Stimulated activated naive B cell treated with anti-CD40 and anti-IgM and Interleukin-4, amounts not matched to agents 10 μg/mL and 1 μg/mL and 100 μg/mL, for 72 hours (primary cell): ENCODE measurements around the gene HRH1.
"Not testable (repeated sequence)": the region's sequence is repeated elsewhere in the genome, so short reads cannot be mapped to it uniquely, and the experiment has no call there.

Experiments
- ATAC-seq, 2 donors: fragments of 150-1000 bp; cut with Tn5 transposase; replicated peaks; 2 replicates each; pipeline ENCODE4 v1.10.0; 2021; ENCODE audit warnings: moderate library complexity in 1 of 2
- DNase-seq: peaks from one replicate; pipeline ENCODE4 v3.0.0; 2021
- H3K27ac Mint-ChIP-seq: one replicate; pipeline ENCODE4 v1.8.0; 2022; ENCODE audit warnings: mild to moderate bottlenecking, mixed read lengths
- H3K27me3 Mint-ChIP-seq, 2 donors: one replicate each; pipeline ENCODE4 v1.8.0; 2022; ENCODE audit warnings: mixed read lengths in 2 of 2
- H3K36me3 Mint-ChIP-seq, 2 donors: one replicate each; pipeline ENCODE4 v1.8.0; 2022; ENCODE audit warnings: mixed read lengths in 2 of 2, mild to moderate bottlenecking in 1 of 2
- H3K4me1 Mint-ChIP-seq, 2 donors: one replicate each; pipeline ENCODE4 v1.8.0; 2022; ENCODE audit warnings: mixed read lengths in 2 of 2, mild to moderate bottlenecking in 1 of 2
- H3K4me3 Mint-ChIP-seq, 2 donors: one replicate each; pipeline ENCODE4 v1.8.0; 2022; ENCODE audit warnings: mild to moderate bottlenecking in 2 of 2, mixed read lengths in 2 of 2, moderate library complexity in 1 of 2
- H3K9me3 Mint-ChIP-seq, 2 donors: one replicate each; pipeline ENCODE4 v1.8.0; 2022; ENCODE audit warnings: mixed read lengths in 2 of 2, mild to moderate bottlenecking in 1 of 2

Gene HRH1

GRCh38 chr3:11154036-11154952 is at the start of gene HRH1:
HRH1 (plus strand) TSS chr3:11154493; CDS start chr3:11259038, 104,545 bp downstream.
- no peaks in the 10 kb centered on the region for H3K36me3 Mint-ChIP-seq
- ATAC-seq (peak; percentile 62 to 65), DNase-seq (no peak)
- peaks cover 35 to 39% of the 10 kb centered on the region in 2 donors for H3K27me3 Mint-ChIP-seq
- no peak within 1 kb of the TSS for H3K27ac Mint-ChIP-seq
- H3K9me3 Mint-ChIP-seq: no peaks in the 10 kb centered on the region
- peak within 1 kb of the TSS; percentile 78 to 83 for H3K4me3 Mint-ChIP-seq
- peaks cover 12 to 25% of the 10 kb centered on the region in 2 donors for H3K4me1 Mint-ChIP-seq

- not testable (repeated sequence) for ATAC-seq, H3K9me3 Mint-ChIP-seq, H3K36me3 Mint-ChIP-seq
These were observed 41.0 kb upstream of the HRH1 start for GRCh38 chr3:11113316-11113715.

GRCh38 chr3:11115548-11115947 is 38.7 kb upstream of the HRH1 start:
- H3K9me3 Mint-ChIP-seq: peaks cover 3 to 6% of the 10 kb centered on the region in 2 donors
- no peaks in the 10 kb centered on the region for H3K36me3 Mint-ChIP-seq
- no peak overlapping the region for H3K27ac Mint-ChIP-seq
- ATAC-seq: no peak
- no peak overlapping the region for H3K4me3 Mint-ChIP-seq
- no peak for DNase-seq
- peaks cover 27 to 57% of the 10 kb centered on the region in 2 donors for H3K27me3 Mint-ChIP-seq
- no peaks in the 10 kb centered on the region for H3K4me1 Mint-ChIP-seq

More at GRCh38 chr3:11113316-11113715, 41.0 kb upstream of the HRH1 start:
- not testable (repeated sequence) for H3K4me3 Mint-ChIP-seq, H3K4me1 Mint-ChIP-seq, DNase-seq, H3K27ac Mint-ChIP-seq
- H3K27me3 Mint-ChIP-seq: peaks cover 27 to 53% of the 10 kb centered on the region in 2 donors

- no peak overlapping the region for H3K4me3 Mint-ChIP-seq
- no peaks in the 10 kb centered on the region for H3K36me3 Mint-ChIP-seq
- peaks cover 3 to 6% of the 10 kb centered on the region in 2 donors for H3K9me3 Mint-ChIP-seq
- H3K4me1 Mint-ChIP-seq: no peaks in the 10 kb centered on the region
- ATAC-seq (no peak), DNase-seq (no peak)
- H3K27me3 Mint-ChIP-seq: peaks cover 31 to 55% of the 10 kb centered on the region in 2 donors
- no peak overlapping the region for H3K27ac Mint-ChIP-seq
These were observed 37.8 kb upstream of the HRH1 start for GRCh38 chr3:11116336-11117059.

- no peak overlapping the region for H3K27ac Mint-ChIP-seq
- peaks cover 3 to 9% of the 10 kb centered on the region in 2 donors for H3K9me3 Mint-ChIP-seq
- peaks cover 31 to 44% of the 10 kb centered on the region in 2 donors for H3K27me3 Mint-ChIP-seq
- no peaks in the 10 kb centered on the region for H3K4me1 Mint-ChIP-seq
- DNase-seq (no peak), ATAC-seq (no peak)
- no peaks in the 10 kb centered on the region for H3K36me3 Mint-ChIP-seq
- H3K4me3 Mint-ChIP-seq: no peak overlapping the region
These were observed 36.7 kb upstream of the HRH1 start for GRCh38 chr3:11117591-11117990.

GRCh38 chr3:11118181-11118682 is 36.1 kb upstream of the HRH1 start:
- ATAC-seq (no peak), DNase-seq (no peak)
- H3K36me3 Mint-ChIP-seq: no peaks in the 10 kb centered on the region
- no peak overlapping the region for H3K27ac Mint-ChIP-seq
- H3K9me3 Mint-ChIP-seq: peaks cover 5 to 14% of the 10 kb centered on the region in 2 donors
- H3K27me3 Mint-ChIP-seq: peaks cover 30 to 43% of the 10 kb centered on the region in 2 donors
- H3K4me3 Mint-ChIP-seq: no peak overlapping the region
- no peaks in the 10 kb centered on the region for H3K4me1 Mint-ChIP-seq

GRCh38 chr3:11120091-11120805 is 34.0 kb upstream of the HRH1 start:
- no peaks in the 10 kb centered on the region for H3K4me1 Mint-ChIP-seq
- no peak overlapping the region for H3K27ac Mint-ChIP-seq
- DNase-seq (no peak), ATAC-seq (no peak)
- no peak overlapping the region for H3K4me3 Mint-ChIP-seq
- H3K9me3 Mint-ChIP-seq: peaks cover 6 to 16% of the 10 kb centered on the region in 2 donors
- H3K27me3 Mint-ChIP-seq: peaks cover 30 to 43% of the 10 kb centered on the region in 2 donors
- no peaks in the 10 kb centered on the region for H3K36me3 Mint-ChIP-seq

- DNase-seq: no peak
- peaks cover 9 to 16% of the 10 kb centered on the region in 2 donors for H3K9me3 Mint-ChIP-seq
- peaks cover 5 to 18% of the 10 kb centered on the region in 2 donors for H3K27me3 Mint-ChIP-seq
- H3K4me3 Mint-ChIP-seq: no peak overlapping the region
- H3K4me1 Mint-ChIP-seq: peaks cover 0 to 2% of the 10 kb centered on the region in 2 donors
- no peak overlapping the region for H3K27ac Mint-ChIP-seq
- ATAC-seq: no peak
- H3K36me3 Mint-ChIP-seq: no peaks in the 10 kb centered on the region
These were observed 27.6 kb upstream of the HRH1 start for GRCh38 chr3:11126653-11127052.

GRCh38 chr3:11128682-11129632 is 25.3 kb upstream of the HRH1 start:
- Mint-ChIP-seq H3K27ac (no peak overlapping the region), H3K4me1 (peaks cover 0 to 2% of the 10 kb centered on the region in 2 donors), H3K36me3 (no peaks in the 10 kb centered on the region), H3K4me3 (no peak overlapping the region), H3K27me3 (peaks cover 5 to 11% of the 10 kb centered on the region in 2 donors), H3K9me3 (peaks cover 5 to 7% of the 10 kb centered on the region in 2 donors)
- DNase-seq (no peak), ATAC-seq (no peak)

GRCh38 chr3:11130385-11130784 is 23.9 kb upstream of the HRH1 start:
- Mint-ChIP-seq H3K9me3 (peaks cover 2 to 4% of the 10 kb centered on the region in 2 donors), H3K27me3 (peaks cover 5 to 11% of the 10 kb centered on the region in 2 donors), H3K36me3 (no peaks in the 10 kb centered on the region), H3K4me3 (no peak overlapping the region), H3K4me1 (peaks cover 0 to 2% of the 10 kb centered on the region in 2 donors), H3K27ac (no peak overlapping the region)
- DNase-seq: no peak
- ATAC-seq: no peak

GRCh38 chr3:11131371-11131770 is 22.9 kb upstream of the HRH1 start:
- Mint-ChIP-seq H3K27me3 (peaks cover under 1 to 8% of the 10 kb centered on the region in 2 donors), H3K27ac (no peak overlapping the region), H3K36me3 (no peaks in the 10 kb centered on the region), H3K4me1 (peaks cover 0 to 2% of the 10 kb centered on the region in 2 donors), H3K9me3 (no peaks in the 10 kb centered on the region), H3K4me3 (no peak overlapping the region)
- DNase-seq (no peak), ATAC-seq (no peak)

- H3K36me3 Mint-ChIP-seq, DNase-seq, H3K4me3 Mint-ChIP-seq, H3K4me1 Mint-ChIP-seq, H3K9me3 Mint-ChIP-seq, H3K27ac Mint-ChIP-seq, H3K27me3 Mint-ChIP-seq, ATAC-seq: not testable (repeated sequence)
These were observed 22.4 kb upstream of the HRH1 start for GRCh38 chr3:11131886-11132285.

- no peak overlapping the region for H3K27ac Mint-ChIP-seq
- ATAC-seq (no peak), DNase-seq (no peak)
- no peak overlapping the region for H3K4me3 Mint-ChIP-seq
- H3K27me3 Mint-ChIP-seq: no peaks in the 10 kb centered on the region
- peaks cover 3 to 6% of the 10 kb centered on the region in 2 donors for H3K4me1 Mint-ChIP-seq
- H3K9me3 Mint-ChIP-seq: peaks cover 4% of the 10 kb centered on the region in 2 donors
- no peaks in the 10 kb centered on the region for H3K36me3 Mint-ChIP-seq
These were observed 21.4 kb upstream of the HRH1 start for GRCh38 chr3:11132861-11133260.
